Endothelial cell of umbilical vein (primary cell): ENCODE measurements around the gene ADAMTS14. TPM values are rescaled to one million over a fixed set of nuclear protein-coding genes. Genes with fewer than 3 reads are reported as not detected.

Experiments
- BruUV-seq: library from RNA; stranded (reverse); fragments of 400-500 nt; replicated peaks from 2 replicates; lab custom pipeline; 2021; lab: Mats Ljungman, UMichigan
- CTCF ChIA-PET: fragments of 300-600, 350-600 bp; sonication (Branson Sonifier 250); formaldehyde crosslinking; loops from one replicate; lab custom pipeline; 2021; ENCODE audit warnings: antibody characterized with exemption, inconsistent platforms; lab: Charles Lee
- POLR2A ChIA-PET: fragments of 300-600, 350-600 bp; sonication (Branson Sonifier 250); formaldehyde crosslinking; loops from one replicate; lab custom pipeline; 2021; ENCODE audit warnings: antibody characterized with exemption, inconsistent platforms; lab: Charles Lee
- DNase-seq: peaks from one replicate; pipeline ENCODE4 v3.0.0-alpha.2; 2011; ENCODE audit warnings: low read depth, low spot score
- FAIRE-seq: peaks from 2 replicates; lab custom pipeline; 2011; peaks lifted over from hg19 to GRCh38; lab: Jason Lieb, UNC
- H2AFZ ChIP-seq: 2 replicates; pipeline ENCODE4 v1.6.0; 2012; ENCODE audit warnings: low read depth, low read length, control low read depth, inconsistent platforms
- H3K27ac ChIP-seq: 2 replicates; pipeline ENCODE4 v1.5.1; 2011; ENCODE audit warnings: low read depth, mild to moderate bottlenecking, control low read depth, low read length, moderate library complexity; ENCODE audit not compliant: insufficient read depth
- H3K27me3 ChIP-seq, 2 experiments: 2 replicates each; pipeline versions ENCODE4 v1.6.0 to v1.6.1; 2011; ENCODE audit warnings: low read length in 2 of 2, mixed read lengths in 1 of 2; ENCODE audit not compliant: control insufficient read depth in 2 of 2, insufficient read depth in 2 of 2
- H3K36me3 ChIP-seq, 2 experiments: 2 replicates in 1 of 2; 3 replicates in 1 of 2; pipeline ENCODE4 v1.5.1; 2011; ENCODE audit warnings: low read length in 2 of 2, mild to moderate bottlenecking in 1 of 2, moderate library complexity in 1 of 2; ENCODE audit not compliant: control insufficient read depth in 2 of 2, insufficient read depth in 2 of 2; ENCODE audit errors: extremely low read depth in 1 of 2
- H3K4me1 ChIP-seq: 3 replicates; pipeline ENCODE4 v1.5.1; 2011; ENCODE audit warnings: mild to moderate bottlenecking, low read length; ENCODE audit not compliant: control insufficient read depth, insufficient read depth; ENCODE audit errors: extremely low read depth
- H3K4me2 ChIP-seq: 2 replicates; pipeline ENCODE4 v1.6.1; 2011; ENCODE audit warnings: low read length, control low read depth, mixed read lengths; ENCODE audit not compliant: insufficient read depth
- H3K4me3 ChIP-seq, 3 experiments: fragments of 200-600 bp in 1 of 3; sonication (generic), shearing (Covaris generic) in 1 of 3; replicated peaks in 1 of 3; 2 replicates each; pipeline ENCODE4 v1.5.1; 2011 to 2016; ENCODE audit warnings: control low read depth in 3 of 3, low read length in 3 of 3, mild to moderate bottlenecking in 2 of 3, inconsistent platforms in 1 of 3, low read depth in 1 of 3, moderate library complexity in 1 of 3; ENCODE audit not compliant: insufficient read depth in 1 of 3
- H3K79me2 ChIP-seq: 2 replicates; pipeline ENCODE4 v1.6.0; 2012; ENCODE audit warnings: low read length, inconsistent platforms; ENCODE audit not compliant: control insufficient read depth, insufficient read depth
- H3K9ac ChIP-seq: replicated peaks from 2 replicates; pipeline ENCODE3; 2011; ENCODE audit warnings: low read length, control low read depth; ENCODE audit not compliant: insufficient read depth; ENCODE audit errors: extremely low read depth
- H3K9me1 ChIP-seq: replicated peaks from 3 replicates; pipeline ENCODE4 v1.6.0; 2011; ENCODE audit warnings: mild to moderate bottlenecking, low read length; ENCODE audit not compliant: control insufficient read depth, insufficient read depth; ENCODE audit errors: extremely low read depth
- H3K9me3 ChIP-seq: replicated peaks from 2 replicates; pipeline ENCODE4 v1.5.1; 2012; ENCODE audit warnings: low read length, inconsistent platforms; ENCODE audit not compliant: control insufficient read depth, insufficient read depth
- H4K20me1 ChIP-seq: replicated peaks from 2 replicates; pipeline ENCODE3; 2011; ENCODE audit warnings: mild to moderate bottlenecking, low read length; ENCODE audit not compliant: control insufficient read depth, insufficient read depth; ENCODE audit errors: extremely low read depth
- CTCF ChIP-seq, 2 donors: IDR thresholded peaks; 1 replicate in 1 of 2; 2 replicates in 1 of 2; pipeline ENCODE4 v1.5.1; 2011; ENCODE audit warnings: low read length in 2 of 2, mild to moderate bottlenecking in 2 of 2, moderate library complexity in 2 of 2, control low read depth in 1 of 2, inconsistent platforms in 1 of 2, low read depth in 1 of 2; ENCODE audit not compliant: insufficient read depth in 1 of 2; ENCODE audit errors: extremely low read depth in 1 of 2
- EZH2 ChIP-seq: IDR thresholded peaks from 2 replicates; pipeline ENCODE4 v1.6.1; 2012; ENCODE audit warnings: borderline replicate concordance, low read depth, mild to moderate bottlenecking, moderate library complexity, low read length, inconsistent platforms; ENCODE audit not compliant: severe bottlenecking
- FOS ChIP-seq: IDR thresholded peaks from 2 replicates; pipeline ENCODE4 v1.6.1; 2011; ENCODE audit warnings: mild to moderate bottlenecking, low read length, moderate library complexity, borderline replicate concordance; ENCODE audit not compliant: insufficient read depth
- GATA2 ChIP-seq: IDR thresholded peaks from 2 replicates; pipeline ENCODE4 v1.7.0; 2011; ENCODE audit warnings: low read depth, mild to moderate bottlenecking, moderate library complexity, mixed read lengths, low read length; ENCODE audit not compliant: insufficient read length, insufficient read depth
- JUN ChIP-seq: IDR thresholded peaks from 2 replicates; pipeline ENCODE4 v1.6.1; 2011; ENCODE audit warnings: borderline replicate concordance, low read depth; ENCODE audit not compliant: insufficient read length, insufficient read depth
- MAX ChIP-seq: IDR thresholded peaks from 2 replicates; pipeline ENCODE4 v1.6.1; 2011; ENCODE audit not compliant: insufficient read depth, insufficient read length
- MYC ChIP-seq: IDR thresholded peaks from one replicate; pipeline ENCODE4 v1.6.1; 2011; ENCODE audit warnings: mild to moderate bottlenecking, low read depth, low read length
- POLR2A ChIP-seq: IDR thresholded peaks from 2 replicates; pipeline ENCODE4 v1.6.1; 2012; ENCODE audit warnings: low read depth, mild to moderate bottlenecking, control low read depth, low read length
- POLR2AphosphoS5 ChIP-seq: IDR thresholded peaks from 2 replicates; pipeline ENCODE4 v1.6.1; 2012; ENCODE audit warnings: low read depth, mild to moderate bottlenecking, control low read depth, low read length, moderate library complexity; ENCODE audit not compliant: insufficient read depth
- dilution Hi-C: fragments of 300-500 bp; cut with MboI; formaldehyde crosslinking; loops from one replicate; pipeline ENCODE4 v1.15.0; 2019; ENCODE audit warnings: low sequenced_read_pairs; ENCODE audit not compliant: extremely low pct_ligation_motif_present
- intact Hi-C: fragments of 100-400 bp; cut with micrococcal nuclease; formaldehyde crosslinking; loops from one replicate; pipeline ENCODE4 v1.10.0; 2022
- polyA plus RNA-seq, 4 experiments: library from polyadenylated mRNA; depleted of rRNA in 3 of 4; stranded (reverse) in 3 of 4; unstranded in 1 of 4; fragments of >200 nt; gene quantifications; 2 replicates each; pipeline versions ENCODE4 v1.2.1 to v1.2.3, GENCODE V29; 2011 to 2012; ENCODE audit warnings: missing spikeins in 1 of 4
- total RNA-seq: library from RNA; stranded (reverse); gene quantifications from 2 replicates; pipeline ENCODE4 v1.2.3, GENCODE V29; 2021

Gene ADAMTS14
- total and polyA plus RNA-seq, 2 donors (not counting 3 experiments of a cell fraction or from before 2014, with no cell fraction given) = not detected

- BruUV-seq = no TSS peak
- Histone ChIP-seq H3K79me2 (no peaks in the 10 kb centered on the region), H3K36me3 (no peaks in the 10 kb centered on the region), H3K4me3 (no peak overlapping the region), H3K9me1 (no peaks in the 10 kb centered on the region), H3K27ac (no peak overlapping the region), H3K9ac (no peak overlapping the region), H3K4me1 (no peaks in the 10 kb centered on the region), H3K27me3 (peaks cover 0 to 4% of the 10 kb centered on the region in 2 experiments), H2AFZ (no peak overlapping the region), H3K4me2 (no peak overlapping the region), H3K9me3 (no peaks in the 10 kb centered on the region), H4K20me1 (no peaks in the 10 kb centered on the region)
- FAIRE-seq = no peak
- ChIA-PET CTCF (no interaction called here), POLR2A (no interaction called here)
- intact Hi-C loops (no loop called here), dilution Hi-C loops (no loop called here)
- no peak for DNase-seq
- TF ChIP-seq MYC = no peak
- TF ChIP-seq JUN = no peak
- TF ChIP-seq EZH2 = no peak
- no peak for TF ChIP-seq CTCF (IDR thresholded peaks at IDR 0.05; ENCODE audit: extremely low read depth in 1 of 2, insufficient read depth in 1 of 2, low read depth in 1 of 2, low read length in 2 of 2)
- no peak for TF ChIP-seq MAX
- no peak for TF ChIP-seq GATA2
- TF ChIP-seq POLR2AphosphoS5 = no peak
- no peak for TF ChIP-seq FOS
- TF ChIP-seq POLR2A = no peak
Observed at GRCh38 chr10:70651661-70652060, 20.6 kb upstream of the ADAMTS14 start.
